Brain microvascular endothelial cell (primary cell): ENCODE results near the gene C1orf174.

Experiments
- DNase-seq: peaks from one replicate; pipeline ENCODE4 v3.0.0-alpha.2; 2020
- H3K27ac ChIP-seq: fragments of 250-450 bp; sonication (Bioruptor Pico); 2 replicates; pipeline ENCODE4 v1.5.1; 2020; ENCODE audit warnings: mild to moderate bottlenecking, moderate library complexity
- H3K27me3 ChIP-seq: fragments of 250-450 bp; sonication (Bioruptor Pico); replicated peaks from 2 replicates; pipeline ENCODE4 v1.5.1; 2020; ENCODE audit warnings: mild to moderate bottlenecking
- H3K36me3 ChIP-seq: fragments of 250-450 bp; sonication (Bioruptor Pico); replicated peaks from 2 replicates; pipeline ENCODE4 v1.5.1; 2020; ENCODE audit warnings: mild to moderate bottlenecking
- H3K4me3 ChIP-seq: 2 replicates; pipeline ENCODE4 v1.5.1; 2011; ENCODE audit warnings: low read depth, mild to moderate bottlenecking, control low read depth, low read length, moderate library complexity
- in situ Hi-C: cut with HindIII; loops from 2 replicates; pipeline ENCODE4 v1.10.0; 2017; ENCODE audit warnings: low sequenced_read_pairs, low pct_ligation_motif_present
- TF ChIP-seq, protein P1 (sequence below): IDR thresholded peaks from 2 replicates; pipeline ENCODE4 v1.5.1; 2011; ENCODE audit warnings: low read depth, mild to moderate bottlenecking, moderate library complexity, low read length, control low read depth, inconsistent platforms; ENCODE audit errors: missing control alignments

C1orf174 gene

DNA sequence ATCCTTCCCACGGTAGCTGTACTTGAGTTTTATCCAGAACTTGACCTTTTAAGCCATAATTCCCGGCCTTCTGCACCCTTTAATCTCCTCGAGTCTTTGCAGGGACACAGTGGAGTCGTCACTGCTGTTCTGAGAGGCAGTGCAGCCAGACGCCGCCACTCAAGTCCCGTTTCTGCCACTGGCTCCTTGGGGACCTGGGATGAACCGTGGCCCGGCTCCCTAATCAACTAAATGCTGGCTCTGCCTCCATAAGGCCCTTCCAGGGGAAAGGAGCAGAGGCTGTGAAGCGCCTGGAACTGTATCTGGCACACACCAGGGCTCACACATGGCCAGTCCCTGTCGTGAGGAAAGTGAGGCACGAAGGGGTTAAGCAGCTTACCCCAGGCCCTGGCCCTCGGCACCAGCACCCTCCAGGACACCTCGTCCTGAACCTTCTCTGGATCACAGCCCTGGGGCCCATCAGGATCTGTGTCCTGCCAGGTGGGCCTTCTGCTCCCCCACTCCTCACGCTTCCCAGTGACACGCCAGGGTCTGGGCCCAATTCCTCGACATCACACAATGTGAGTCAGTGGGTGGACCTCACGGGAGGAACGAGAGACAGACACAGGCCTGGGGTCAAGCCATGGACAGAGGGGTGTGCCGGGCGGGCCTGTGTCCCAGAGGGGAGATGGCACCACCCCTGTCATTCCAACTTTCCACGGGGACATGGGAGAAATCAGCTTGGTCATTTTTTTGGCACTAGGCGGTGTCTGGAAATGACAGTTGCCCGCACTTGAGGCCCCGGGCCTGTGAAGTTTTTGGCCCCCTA, 23.5 kb upstream of the C1orf174 start:
- Histone ChIP-seq H3K36me3 (no peaks in the 10 kb centered on the region), H3K27me3 (no peaks in the 10 kb centered on the region), H3K27ac (no peak overlapping the region), H3K4me3 (no peak overlapping the region)
- in situ Hi-C loops, result no loop called here
- TF ChIP-seq, protein P1, sequence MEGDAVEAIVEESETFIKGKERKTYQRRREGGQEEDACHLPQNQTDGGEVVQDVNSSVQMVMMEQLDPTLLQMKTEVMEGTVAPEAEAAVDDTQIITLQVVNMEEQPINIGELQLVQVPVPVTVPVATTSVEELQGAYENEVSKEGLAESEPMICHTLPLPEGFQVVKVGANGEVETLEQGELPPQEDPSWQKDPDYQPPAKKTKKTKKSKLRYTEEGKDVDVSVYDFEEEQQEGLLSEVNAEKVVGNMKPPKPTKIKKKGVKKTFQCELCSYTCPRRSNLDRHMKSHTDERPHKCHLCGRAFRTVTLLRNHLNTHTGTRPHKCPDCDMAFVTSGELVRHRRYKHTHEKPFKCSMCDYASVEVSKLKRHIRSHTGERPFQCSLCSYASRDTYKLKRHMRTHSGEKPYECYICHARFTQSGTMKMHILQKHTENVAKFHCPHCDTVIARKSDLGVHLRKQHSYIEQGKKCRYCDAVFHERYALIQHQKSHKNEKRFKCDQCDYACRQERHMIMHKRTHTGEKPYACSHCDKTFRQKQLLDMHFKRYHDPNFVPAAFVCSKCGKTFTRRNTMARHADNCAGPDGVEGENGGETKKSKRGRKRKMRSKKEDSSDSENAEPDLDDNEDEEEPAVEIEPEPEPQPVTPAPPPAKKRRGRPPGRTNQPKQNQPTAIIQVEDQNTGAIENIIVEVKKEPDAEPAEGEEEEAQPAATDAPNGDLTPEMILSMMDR, result no peak
- DNase-seq, result no peak

DNA sequence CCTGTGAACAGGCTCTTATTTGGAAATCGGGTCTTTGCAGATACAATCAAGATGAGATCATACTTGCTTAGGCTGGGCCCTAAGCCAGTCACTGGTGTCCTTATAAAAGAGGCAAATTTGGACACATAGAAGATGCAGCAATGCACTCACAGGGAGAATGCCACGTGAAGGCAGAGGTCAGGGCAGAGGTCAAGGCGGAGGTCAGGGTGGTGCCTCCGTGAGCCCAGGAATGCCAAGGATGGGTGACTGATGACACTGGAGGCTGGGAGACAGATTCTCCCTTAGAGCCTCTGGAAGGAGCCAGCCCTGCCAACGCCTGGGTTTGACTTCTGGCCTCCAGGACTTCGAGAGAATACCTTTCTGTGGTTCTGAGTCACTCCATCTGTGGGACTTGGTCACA, 22.8 kb upstream of the C1orf174 start:
- no peaks in the 10 kb centered on the region for H3K27me3 ChIP-seq
- H3K4me3 ChIP-seq, result no peak overlapping the region
- no peak for DNase-seq
- in situ Hi-C loops, result no loop called here
- no peaks in the 10 kb centered on the region for H3K36me3 ChIP-seq
- TF ChIP-seq, protein P1, result no peak
- no peak overlapping the region for H3K27ac ChIP-seq

DNA sequence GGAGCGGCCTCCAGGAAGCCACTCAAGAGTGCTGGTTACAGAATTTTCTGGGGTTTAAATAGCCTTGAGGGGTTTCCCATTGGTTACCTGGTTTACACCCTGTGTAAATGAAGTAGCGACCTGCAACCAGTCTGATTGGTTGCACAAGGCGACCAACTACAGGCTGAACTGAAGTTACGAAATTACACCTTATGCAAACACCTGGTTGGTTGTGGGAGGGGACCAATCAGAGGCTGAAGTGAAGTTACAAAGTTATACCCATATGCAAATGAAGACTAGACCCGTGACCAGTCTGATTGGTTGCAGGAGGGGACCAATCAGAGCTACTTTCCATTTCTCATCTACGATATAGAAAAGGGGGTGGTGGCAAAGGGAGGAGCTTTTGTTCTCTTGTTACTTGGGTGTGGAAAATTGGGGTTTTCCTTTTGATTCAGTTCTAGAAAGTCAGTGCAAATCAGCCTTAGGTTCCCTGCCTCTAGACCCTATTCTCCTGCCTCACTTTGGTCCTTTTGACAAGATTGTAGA, 22.2 kb upstream of the C1orf174 start:
- TF ChIP-seq, protein P1, result no peak
- H3K4me3 ChIP-seq, result no peak overlapping the region

DNA sequence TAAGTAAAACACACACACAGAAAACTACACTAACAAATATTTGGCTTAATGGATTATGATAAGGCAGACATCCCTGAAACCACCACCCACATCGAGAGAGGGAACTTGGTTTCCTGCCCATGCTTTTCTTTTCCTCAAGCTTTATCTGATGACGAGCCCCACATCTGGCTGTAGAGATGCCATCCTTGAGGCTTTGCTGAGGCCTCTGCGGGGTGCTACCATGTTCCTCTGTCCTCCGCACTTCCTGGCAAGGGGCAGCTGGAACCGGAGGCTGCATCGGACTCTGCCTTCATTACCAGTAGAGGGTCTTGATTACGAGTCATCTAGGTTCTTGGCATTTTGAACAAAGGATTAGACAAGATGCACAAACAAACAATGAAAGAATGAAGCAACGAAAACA, 21.7 kb upstream of the C1orf174 start:
- H3K27me3 ChIP-seq, result no peaks in the 10 kb centered on the region

More for the DNA sequence above, 22.2 kb upstream of the C1orf174 start:
- no peak overlapping the region for H3K27ac ChIP-seq
- no peaks in the 10 kb centered on the region for H3K36me3 ChIP-seq
- no peaks in the 10 kb centered on the region for H3K27me3 ChIP-seq
- in situ Hi-C loops, result no loop called here
- DNase-seq, result no peak

GRCh38 chr1:3919706-3920105, 19.6 kb upstream of the C1orf174 start:
- TF ChIP-seq, protein P1, result no peak
- in situ Hi-C loops, result no loop called here
- Histone ChIP-seq H3K27me3 (no peaks in the 10 kb centered on the region), H3K4me3 (no peak overlapping the region), H3K27ac (no peak overlapping the region), H3K36me3 (no peaks in the 10 kb centered on the region)
- DNase-seq, result no peak

More for the DNA sequence above, 21.7 kb upstream of the C1orf174 start:
- Histone ChIP-seq H3K36me3 (no peaks in the 10 kb centered on the region), H3K27ac (no peak overlapping the region), H3K4me3 (no peak overlapping the region)
- no peak for DNase-seq
- TF ChIP-seq, protein P1, result no peak
- in situ Hi-C loops, result no loop called here
